Smooth muscle cell of the brain vasculature (primary cell): ENCODE results near the gene TCF7L2.

Source experiments
- DNase-seq: peaks from one replicate; pipeline ENCODE4 v3.0.0-alpha.2; 2012; ENCODE audit warnings: low read depth, low spot score

TCF7L2 gene

GRCh38 chr10:112949875-112950507, at the start of gene TCF7L2:
TCF7L2 (plus strand) TSS chr10:112950247; CDS start chr10:112950757, 510 bp downstream.
- peak; percentile 95 for DNase-seq

- no peak for DNase-seq
Observed at GRCh38 chr10:112902730-112903129, 47.3 kb upstream of the TCF7L2 start.

- DNase-seq, result no peak
Observed at GRCh38 chr10:112904000-112904399, 46.0 kb upstream of the TCF7L2 start.

GRCh38 chr10:112906945-112907344, 43.1 kb upstream of the TCF7L2 start:
- no peak for DNase-seq

DNA sequence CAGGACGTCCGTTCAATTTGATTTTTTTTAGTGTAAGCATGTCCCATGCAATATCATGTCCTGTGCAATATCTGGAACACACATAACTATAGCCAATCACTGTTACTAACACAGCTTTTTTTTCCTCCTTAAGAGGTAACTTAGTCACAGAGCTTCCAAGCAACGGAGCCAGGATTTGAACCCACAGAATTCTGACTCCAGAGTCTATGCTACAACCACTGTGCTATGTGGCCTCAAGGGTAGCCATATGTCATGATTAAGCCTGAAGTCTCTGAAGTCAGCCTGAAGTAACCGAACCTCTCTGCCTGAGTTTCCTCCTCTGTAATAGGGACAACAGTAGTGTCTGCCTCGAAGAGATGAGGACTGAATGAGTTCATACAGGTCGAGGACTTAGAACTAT, 42.2 kb upstream of the TCF7L2 start:
- no peak for DNase-seq

DNA sequence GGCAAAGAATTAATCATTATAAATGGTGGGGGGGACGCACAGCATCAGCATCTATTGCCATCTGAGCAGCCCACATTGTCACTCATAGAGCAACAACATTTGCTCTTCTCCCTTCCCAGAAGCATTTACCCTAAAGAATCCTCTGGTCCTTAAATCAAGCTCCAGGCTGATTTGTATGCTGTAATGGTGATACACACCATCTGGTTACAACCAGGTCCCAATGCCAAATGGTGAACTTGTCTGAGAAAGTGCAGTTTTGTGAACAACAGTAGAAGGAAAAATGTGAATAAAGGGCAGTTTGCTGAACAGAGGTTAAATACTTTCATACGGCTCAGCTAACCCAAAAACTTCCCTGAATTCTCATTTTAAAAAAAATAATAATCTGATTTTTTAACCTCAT, 38.8 kb upstream of the TCF7L2 start:
- no peak for DNase-seq

DNA sequence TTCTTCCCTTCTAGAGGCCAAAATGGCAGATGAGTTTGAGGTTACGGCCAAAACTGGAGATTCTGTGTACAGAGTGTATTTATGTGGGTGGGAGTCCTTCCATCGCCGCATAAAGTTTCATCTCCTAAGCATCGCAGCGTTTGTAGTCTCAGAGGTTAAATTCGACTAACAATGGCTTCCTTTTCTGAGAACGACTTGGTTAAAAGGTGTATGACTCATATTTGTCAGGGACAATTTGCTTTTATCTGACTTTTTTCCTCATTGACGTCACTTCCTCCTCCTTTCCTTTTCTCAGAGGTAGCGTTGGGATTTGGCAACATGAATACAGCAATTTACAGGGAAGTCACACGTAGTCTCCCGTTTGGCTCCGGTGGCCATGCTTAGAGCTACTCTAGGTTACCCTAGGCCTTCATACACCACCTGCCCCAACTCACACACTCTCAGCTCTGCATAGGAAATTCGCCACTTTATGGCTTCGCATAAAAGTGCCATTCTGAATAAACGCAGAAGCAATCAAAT, 37.6 kb upstream of the TCF7L2 start:
- DNase-seq, result no peak

GRCh38 chr10:112913255-112913654, 36.8 kb upstream of the TCF7L2 start:
- no peak for DNase-seq

GRCh38 chr10:112913661-112914287, 36.3 kb upstream of the TCF7L2 start:
- no peak for DNase-seq

- no peak for DNase-seq
Observed at GRCh38 chr10:112914288-112914952, 35.6 kb upstream of the TCF7L2 start.

DNA sequence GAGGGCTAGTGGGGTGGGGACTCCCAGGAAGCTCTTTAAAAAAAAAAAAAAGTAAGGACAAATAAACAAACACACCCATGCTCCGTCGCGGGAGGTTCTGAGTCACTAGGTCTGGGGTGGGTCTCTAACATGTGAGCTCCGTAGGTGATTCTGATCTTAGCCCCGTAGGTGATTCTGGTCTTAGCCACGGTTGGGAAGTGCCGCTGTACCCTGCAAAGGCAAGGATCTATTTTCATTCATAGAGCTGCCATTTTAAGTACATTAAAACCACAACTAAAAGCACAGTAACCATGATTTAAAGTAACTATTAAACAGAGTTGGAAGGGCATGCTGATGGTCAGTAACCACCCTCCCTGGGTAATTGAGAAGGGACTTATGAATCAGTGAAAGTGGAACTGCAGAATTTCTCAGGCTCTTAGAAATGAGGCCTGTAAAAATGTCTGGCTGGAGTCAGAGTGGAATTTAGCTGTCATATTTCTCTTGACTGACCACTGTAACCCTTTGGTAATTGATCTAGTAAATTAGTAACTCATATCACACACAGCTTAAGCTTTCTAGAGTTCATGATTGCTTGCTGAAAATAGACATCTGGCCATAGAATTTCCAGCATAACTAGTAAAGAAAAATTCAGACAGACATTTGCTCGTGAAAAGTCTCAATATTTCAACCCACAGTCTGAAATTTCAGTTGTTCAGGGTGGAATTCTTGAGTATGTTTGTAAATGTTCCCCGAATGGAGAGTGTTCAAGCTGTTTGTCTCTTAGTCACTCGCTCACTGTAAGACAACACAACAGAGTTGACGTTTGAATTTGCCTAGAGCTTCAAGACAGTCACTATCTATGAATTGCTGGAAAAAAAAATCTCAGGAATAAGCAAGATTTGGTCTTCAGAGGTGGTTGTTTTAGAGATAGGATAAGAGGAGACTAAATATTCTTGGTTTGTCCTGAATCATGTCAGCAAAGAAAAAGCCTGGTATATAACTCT, 34.2 kb upstream of the TCF7L2 start:
- DNase-seq, result peak; percentile 12

DNA sequence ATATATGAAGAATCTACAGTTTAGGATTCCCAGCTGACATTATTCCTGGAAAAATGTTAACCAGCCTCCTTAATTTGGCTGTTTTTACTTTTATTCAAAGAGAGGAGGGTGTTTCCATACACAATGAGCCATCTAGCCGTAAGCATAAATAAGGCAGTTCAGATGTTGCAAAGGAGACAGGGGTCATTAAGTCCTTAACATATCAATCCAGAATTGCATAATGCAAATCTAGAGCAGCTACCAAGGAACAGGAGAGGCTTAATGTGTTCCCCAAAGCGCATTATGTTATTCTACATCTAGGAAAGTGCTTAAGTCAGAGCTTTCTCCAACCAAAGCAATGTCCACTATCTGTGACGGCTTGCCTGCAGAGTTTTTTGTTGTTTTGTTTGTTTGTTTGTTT, 32.4 kb upstream of the TCF7L2 start:
- no peak for DNase-seq

GRCh38 chr10:112918771-112919170, 31.3 kb upstream of the TCF7L2 start:
- DNase-seq, result no peak

DNA sequence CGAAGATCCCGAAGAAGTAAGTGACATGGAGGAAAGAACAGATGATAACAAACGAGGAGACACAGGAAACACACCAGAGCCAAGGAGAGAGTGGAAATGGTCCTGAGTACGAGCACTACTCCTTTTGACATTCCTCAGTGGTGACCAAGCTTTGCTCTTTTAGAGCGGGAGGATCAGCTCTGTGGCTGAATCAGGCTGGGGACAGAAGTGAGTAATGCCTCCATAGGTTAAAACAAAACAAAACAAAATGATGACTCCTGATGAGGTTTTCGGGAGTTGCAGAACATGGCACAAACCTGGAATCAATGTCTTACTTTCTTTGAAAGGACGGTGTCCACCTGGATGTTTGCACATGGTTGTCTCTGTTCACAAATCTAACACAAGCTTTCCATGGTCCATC, 30.3 kb upstream of the TCF7L2 start:
- no peak for DNase-seq

DNA sequence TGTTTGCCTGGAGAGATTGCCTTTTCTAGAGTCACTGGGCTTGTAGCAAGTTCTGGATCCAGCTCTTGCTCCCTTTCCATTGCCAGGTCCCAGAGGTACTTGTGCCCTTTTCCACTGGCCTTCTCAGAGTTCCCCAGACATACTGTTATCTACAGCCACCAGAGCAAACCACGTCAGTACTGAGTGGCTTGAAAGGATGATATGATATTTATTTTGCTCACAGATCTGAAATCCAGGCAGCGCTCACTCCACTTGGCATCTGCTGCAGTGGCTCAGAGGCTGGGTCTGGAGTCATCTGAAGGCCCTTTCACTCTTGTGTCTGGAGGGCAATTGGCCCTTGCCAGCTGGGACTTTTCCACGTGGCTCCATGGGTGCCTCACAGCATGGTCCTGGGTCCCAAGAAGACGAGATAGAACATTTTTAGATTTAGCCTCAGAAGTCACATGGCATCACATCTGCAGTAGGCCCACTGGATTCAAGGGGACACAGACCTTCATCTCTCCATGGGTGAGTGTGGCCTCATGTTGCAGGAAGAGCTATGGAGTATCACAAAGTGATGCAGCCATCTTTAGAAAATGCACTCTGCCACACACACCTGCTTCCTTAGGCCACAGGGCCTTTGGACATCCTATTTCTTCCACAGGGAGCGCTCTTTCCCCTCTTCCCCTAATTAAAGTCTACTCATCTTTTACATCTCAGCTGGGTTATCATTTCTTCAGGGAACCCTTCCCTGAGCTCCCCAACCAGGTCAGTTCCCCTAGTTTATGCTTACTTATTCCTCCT, 22.9 kb upstream of the TCF7L2 start:
- DNase-seq, result no peak

GRCh38 chr10:112927980-112928379, 22.1 kb upstream of the TCF7L2 start:
- DNase-seq, result no peak

- DNase-seq, result no peak
Observed at GRCh38 chr10:112932658-112933057, 17.4 kb upstream of the TCF7L2 start.

GRCh38 chr10:112934193-112934592, 15.9 kb upstream of the TCF7L2 start:
- DNase-seq, result no peak

DNA sequence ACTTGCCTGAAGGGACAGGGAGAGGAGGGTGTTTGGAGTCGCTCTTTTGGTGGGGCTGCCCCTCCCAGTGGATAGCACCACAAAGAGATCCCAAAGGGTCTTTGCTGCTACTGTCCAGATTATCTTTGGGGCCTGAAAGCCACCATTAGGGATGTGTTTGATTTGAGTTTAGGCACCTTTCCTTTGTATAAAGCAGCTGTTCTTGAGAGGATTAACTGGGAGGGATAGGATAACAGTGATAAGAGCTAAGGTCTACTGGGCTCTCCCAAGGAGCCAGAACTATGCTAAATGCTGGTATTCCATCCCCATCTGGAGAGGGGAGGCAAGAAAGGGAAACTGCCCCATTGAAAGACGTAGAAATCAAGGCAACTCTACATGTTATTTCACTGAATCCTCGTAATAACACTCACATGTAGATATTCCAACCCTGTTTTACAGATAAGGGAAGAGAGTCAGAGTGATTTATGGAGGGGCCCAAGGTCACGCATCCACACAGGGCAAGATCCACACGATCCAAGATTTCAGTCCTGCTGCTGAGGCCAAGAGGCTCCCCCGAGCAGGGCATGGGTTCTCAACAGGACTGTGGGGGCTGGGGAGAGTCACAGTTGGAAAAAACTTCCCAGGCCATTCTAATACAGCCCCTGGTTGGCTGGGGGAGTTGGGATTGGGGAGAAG, 11.1 kb upstream of the TCF7L2 start:
- DNase-seq, result no peak

DNA sequence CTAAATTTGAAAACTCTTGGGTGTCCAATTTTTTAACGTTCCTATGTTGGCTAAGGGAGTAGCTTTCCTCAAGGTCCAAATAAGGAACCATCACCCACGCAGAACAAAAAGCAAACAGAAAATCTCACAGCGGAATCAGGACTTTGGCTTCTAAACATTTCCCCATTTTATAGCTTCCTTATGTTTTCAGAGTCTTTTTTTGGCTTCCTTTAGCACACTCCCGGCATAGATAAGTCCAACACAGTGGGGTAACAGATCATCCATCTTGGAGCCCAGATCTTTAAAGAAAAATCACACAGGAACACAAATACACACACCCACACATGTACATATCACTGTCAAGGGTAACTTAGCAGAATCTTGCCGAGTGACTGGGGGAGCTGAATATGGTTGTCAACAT, 4.2 kb upstream of the TCF7L2 start:
- no peak for DNase-seq
